GM12891 (cell line): ENCODE measurements around the gene SND1.

Experiments
- PAX5 ChIP-seq: IDR thresholded peaks from 2 replicates; pipeline ENCODE4 v1.6.1; 2011; ENCODE audit warnings: low read length, moderate library complexity, mild to moderate bottlenecking; ENCODE audit not compliant: insufficient read depth, severe bottlenecking
- POLR2A ChIP-seq: IDR thresholded peaks from 2 replicates; pipeline ENCODE4 v1.6.1; 2011; ENCODE audit warnings: low read depth, low read length, control low read depth
- POLR2AphosphoS5 ChIP-seq: IDR thresholded peaks from 2 replicates; pipeline ENCODE4 v1.6.1; 2011; ENCODE audit warnings: low read depth, low read length, control low read depth
- SPI1 ChIP-seq: IDR thresholded peaks from 2 replicates; pipeline ENCODE4 v1.6.1; 2011; ENCODE audit warnings: low read depth, low read length, control low read depth
- TAF1 ChIP-seq: IDR thresholded peaks from 2 replicates; pipeline ENCODE4 v1.6.1; 2011; ENCODE audit warnings: low read depth, low read length, control low read depth

GRCh38 chr7:127996253-127997071 is 344.5 kb downstream of the SND1 start:
- TF ChIP-seq POLR2A, result no peak
- TF ChIP-seq POLR2AphosphoS5, result no peak
- TF ChIP-seq SPI1, result no peak
- no peak for TF ChIP-seq TAF1
- no peak for TF ChIP-seq PAX5
